GM19452 (cell line): Measurements from ENCODE around the gene CLDN22.
"Not testable (repeated sequence)": the region's sequence is repeated elsewhere in the genome, so short reads cannot be mapped to it uniquely, and the experiment has no call there.

Source experiments
- ATAC-seq: cut with Tn5 transposase; IDR thresholded peaks from one replicate; pipeline ENCODE4 v1.9.1; 2021; ENCODE audit not compliant: unreplicated experiment

The CLDN22 gene

DNA sequence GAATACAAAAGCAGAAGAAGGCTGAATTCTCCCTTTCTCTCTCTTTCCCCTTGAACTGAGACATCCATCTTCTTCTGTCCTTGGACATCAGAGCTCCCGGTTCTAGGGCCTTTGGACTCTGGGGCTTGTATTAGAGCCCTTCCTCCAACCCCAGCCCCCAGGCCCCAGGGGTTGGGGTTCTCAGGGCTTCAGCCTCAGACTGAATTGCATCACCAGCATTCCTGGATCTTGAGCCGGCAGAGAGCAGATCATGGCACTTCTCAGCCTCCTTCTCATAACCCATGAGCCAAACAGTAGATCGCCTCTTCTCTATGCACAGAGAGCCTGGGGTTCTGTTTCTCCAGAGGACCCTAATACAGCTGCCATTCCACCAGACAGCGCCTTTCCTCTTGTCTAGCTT, 27.5 kb upstream of the CLDN22 start:
- no peak for ATAC-seq

DNA sequence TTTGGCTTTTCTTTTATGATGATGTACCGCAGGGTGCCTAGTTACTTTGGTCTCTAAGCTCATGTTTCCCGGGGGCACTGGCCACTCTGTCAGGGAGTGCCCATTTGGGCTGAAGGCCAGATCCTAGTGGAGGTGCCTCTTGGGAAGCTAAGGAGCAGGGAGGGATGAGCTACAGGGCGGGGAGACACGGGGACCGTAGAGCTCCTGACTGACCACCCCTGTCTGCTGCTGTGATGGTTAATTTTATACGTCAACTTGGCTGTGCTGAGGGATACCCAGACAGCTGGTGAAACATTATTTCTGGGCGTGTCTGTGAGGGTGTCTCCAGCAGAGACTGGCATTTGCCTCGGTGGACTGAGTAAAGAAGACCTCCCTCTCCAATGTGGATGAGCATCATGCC, 27.1 kb upstream of the CLDN22 start:
- ATAC-seq, result no peak

DNA sequence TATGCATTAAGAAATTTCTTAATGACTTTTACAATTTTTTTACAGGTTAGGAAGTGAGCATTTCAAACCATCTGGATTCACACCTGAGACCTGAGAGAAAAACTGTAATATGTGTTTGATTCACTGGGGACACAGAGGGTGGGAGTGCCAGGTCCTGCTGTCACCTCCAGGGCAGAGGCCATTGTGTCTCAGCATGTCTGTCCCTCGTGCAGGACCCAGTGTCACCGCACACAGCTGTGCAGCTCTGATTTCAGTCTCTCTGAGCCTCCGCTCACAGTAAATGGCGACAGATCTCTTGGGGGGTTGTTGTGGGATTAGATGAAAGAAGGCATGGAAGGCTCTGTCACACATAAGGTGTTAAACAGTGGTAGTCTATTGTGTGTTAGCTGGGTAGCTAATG, 25.2 kb upstream of the CLDN22 start:
- ATAC-seq, result no peak

DNA sequence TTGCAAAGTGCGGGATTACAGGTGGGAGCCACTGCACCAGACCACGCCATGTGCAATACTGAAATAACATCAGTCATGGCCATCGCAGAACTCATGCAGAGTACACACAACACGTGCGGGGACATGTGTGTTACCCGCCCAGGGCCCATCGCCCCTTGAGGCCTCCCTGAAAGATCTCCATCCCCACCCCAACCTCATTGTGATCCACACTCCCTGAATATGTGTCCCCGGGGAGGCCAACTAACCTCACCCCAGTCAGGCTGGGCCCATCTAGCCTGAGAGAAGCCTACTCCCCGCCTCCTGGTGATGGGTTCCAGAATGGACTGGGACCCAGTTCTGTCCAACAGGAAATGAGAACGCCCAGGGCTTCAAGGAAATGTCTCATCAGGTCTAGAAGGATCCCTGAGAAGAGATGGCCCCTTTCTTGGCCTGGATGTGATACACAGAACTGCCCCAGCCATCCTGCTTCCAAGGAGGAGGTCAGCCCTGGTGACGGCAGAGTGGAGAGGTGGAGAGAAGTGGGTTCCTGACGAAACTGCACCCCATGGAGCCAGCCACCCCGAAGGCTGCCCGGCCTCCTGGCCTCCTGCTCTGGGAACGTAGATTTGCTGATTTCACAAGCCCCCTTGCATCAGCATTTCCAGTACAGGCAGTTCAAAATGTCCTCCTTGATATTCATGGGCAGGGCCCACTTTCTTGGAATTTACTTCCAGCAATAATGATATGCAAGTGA, 24.6 kb upstream of the CLDN22 start:
- ATAC-seq, result no peak

DNA sequence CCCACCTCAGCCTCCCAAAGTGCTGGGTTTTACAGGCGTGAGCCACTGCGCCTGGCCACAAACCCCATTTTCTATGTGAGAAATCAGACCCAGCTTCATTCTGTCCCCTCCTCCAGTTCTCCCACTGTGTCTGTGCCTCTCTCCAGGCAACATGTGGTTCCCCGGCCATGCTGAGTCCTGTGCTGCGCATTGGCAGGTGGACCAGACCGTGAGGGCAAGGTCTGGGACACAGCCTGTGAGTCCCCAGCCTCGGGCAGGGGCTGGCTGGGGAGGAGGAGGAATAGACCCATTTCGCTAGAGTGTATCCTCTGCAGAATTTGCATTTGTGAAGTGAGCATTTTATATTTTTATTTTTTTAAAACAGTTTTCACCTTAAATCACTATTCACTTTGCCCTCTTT, 23.7 kb upstream of the CLDN22 start:
- no peak for ATAC-seq

DNA sequence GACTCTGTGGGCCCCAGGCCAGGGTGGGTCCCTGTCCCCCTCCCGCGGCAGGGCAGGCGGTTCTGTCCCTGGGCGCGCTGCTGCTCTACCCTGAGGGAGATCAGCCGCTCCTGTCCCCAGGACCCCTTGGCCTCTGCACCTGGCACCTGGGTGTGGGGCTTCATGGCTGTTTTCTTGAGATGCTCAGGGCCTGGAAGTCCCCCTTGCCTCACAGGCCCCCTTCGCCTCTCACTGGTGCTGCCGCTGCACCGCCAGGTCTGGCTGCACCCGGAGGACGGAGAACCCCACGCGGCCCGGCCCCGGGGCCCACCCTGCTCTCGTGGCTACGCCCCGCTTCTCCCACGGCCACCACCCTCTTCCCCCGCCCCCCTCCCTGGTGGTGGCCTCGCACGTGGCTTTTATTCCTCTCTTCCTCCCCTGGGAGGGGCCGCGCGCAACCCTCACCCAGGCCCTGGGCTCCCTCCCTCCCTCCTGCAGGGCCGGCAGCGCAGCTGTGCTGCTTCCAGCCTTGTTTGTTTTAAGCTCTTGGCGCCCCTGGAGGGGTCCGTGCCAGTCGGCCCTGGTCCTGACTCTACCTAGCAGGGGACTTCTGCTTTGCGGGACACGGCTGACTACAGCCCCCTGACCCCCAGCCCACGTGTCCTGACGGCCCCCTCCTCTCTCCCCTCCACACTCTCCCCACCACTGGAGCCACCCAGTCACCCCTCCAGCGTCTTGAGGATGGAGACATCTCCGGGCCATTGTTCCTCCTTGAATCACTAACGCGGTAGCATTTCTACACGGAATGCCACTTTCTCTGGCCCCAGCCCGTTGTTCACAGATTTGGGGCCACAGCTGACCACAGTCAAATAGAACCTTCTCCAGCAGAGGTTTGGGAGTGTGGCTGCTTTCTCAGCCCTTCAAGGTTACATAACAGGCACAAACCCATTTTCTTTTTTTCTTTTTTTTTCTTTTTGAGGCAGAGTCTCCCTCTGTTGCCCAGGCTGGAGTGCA, 22.8 kb upstream of the CLDN22 start:
- no peak for ATAC-seq

DNA sequence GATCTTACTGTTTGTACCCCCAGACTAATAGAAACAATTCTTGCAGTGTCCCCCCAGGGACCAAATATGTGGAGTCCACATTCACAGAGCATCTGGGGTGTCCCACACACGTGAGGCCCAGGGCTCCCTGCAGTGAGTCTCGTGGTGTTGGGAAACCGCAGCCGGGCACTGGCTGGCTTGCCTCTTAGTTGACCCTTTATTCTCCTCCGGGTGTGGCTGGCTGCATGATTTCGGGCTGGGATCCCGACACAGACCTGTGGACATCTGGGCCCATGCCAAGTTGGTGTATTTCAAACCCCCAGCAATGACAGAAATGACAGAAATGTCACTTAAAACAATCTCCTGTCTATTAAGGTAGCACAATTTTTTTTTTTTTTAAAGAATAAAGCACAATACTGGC, 17.8 kb upstream of the CLDN22 start:
- no peak for ATAC-seq

DNA sequence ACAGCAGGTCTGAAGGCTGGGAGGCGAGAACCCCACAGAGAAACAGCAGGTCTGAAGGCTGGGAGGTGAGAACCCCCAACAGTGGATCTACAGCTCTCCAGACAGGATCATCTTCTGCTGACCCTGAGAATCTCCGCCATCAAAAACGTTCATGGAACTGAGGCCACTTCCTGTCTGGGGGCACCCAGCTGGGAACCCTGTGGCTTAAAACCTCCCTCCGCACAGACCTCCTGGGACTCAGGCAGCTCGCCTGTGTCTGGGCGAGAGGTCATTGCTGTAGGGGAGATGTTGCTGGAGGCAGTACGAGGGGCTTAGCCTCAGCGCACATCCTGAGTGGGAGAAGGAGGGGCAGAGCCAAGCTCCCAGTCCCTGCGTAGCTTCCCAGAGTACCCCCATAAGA, 17.3 kb upstream of the CLDN22 start:
- no peak for ATAC-seq

DNA sequence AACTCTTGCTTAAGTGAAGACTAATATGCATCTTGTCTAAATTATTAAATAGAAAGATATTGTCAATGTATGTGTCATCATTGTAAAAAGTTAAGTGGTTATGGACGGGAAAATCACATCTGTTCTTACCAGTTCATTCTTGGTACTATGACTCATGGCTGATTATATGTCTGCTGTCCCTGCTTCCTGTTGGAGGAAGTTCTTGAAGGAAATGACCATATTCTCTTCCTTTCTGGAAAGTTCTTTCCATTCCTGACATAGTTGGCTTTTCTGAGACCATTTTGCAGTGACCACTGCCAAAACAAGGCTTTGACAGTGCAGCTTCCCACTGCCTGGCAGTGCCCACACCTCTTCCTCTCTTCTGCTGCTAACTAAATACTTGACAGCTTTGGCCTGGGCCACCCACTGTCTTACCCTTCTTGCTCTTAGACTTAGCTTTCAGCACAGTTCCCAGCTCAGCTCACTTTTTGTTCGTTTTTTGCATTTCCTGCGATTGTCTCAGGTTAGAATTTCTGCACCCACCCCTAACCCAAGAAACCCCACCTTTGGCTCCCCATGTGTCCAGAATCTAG, 15.4 kb upstream of the CLDN22 start:
- no peak for ATAC-seq

DNA sequence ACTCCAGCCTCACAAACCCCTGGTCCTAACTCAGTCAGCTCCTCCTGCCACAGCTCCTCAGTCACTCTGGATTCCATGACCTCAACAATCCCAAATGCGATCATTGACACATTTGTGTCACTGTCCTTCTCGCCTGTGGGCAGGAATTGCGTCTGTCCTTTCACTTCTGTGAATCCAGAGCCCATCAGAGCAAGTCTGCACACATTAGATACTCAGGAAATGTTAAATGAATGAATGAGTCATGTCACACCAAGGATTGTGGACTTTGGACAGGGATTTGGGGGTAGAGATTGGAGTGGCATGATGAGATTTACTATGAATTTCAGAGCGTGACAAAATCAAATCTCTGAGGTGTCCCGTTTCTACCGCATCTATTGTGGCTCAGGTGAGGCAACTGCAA, 13.9 kb upstream of the CLDN22 start:
- ATAC-seq, result no peak

DNA sequence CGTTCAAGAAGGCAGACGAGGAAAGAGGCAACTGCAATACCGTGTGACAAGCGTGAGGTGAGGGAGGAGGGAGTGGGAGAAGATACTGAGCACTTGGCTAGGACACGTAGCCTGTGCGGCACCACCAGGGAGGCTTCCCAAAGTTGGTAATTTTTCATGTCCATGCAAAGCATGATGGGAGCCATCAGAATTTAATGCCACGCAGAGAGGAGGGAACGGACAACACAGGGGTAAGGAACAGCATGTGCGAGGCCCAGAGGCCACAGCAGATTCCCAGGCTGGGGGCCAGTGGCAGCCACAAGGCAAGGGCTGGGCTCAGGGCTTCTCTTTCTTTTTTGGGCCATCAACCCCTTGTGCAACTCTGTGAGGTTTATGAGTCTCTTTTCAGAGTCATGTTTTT, 13.1 kb upstream of the CLDN22 start:
- ATAC-seq, result no peak

DNA sequence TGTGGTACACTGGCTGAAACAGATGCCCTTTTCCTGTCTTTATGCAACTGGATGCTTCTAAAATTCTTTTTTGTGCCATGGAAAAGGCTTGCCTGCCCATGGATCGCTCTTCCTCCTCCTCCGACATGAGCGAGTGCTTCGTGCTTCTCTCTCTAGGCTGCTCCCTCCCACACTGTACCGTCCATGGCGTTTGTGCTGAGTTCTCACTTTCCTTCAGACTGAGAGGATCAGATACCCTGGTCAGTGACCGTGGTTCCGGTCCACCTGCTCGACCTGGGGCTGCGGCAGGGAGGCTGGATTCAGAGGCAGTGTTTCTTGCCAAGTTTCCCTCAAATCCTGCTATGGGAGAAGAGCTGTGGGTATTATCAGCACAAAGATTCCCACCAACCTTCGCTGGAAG, 12.4 kb upstream of the CLDN22 start:
- ATAC-seq, result no peak

DNA sequence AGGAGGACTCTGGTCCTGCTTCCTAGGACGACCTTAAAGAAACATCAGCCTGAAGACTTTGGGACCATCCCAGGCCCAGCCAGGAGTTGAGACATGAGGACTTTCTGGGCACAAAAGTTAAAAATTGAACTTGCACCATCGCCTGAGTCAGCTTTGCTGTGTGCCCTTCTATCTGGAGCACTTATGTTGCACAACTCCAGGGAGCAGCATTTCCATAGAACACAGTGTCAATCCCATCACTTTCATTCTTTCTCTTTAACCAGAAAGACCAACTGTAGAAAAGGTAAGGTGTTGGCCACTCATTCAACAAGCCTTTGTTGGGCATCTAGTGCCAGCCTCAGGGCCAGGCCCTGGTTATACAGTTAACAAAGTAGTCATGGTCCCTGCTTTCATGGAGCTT, 10.8 kb upstream of the CLDN22 start:
- ATAC-seq, result no peak

DNA sequence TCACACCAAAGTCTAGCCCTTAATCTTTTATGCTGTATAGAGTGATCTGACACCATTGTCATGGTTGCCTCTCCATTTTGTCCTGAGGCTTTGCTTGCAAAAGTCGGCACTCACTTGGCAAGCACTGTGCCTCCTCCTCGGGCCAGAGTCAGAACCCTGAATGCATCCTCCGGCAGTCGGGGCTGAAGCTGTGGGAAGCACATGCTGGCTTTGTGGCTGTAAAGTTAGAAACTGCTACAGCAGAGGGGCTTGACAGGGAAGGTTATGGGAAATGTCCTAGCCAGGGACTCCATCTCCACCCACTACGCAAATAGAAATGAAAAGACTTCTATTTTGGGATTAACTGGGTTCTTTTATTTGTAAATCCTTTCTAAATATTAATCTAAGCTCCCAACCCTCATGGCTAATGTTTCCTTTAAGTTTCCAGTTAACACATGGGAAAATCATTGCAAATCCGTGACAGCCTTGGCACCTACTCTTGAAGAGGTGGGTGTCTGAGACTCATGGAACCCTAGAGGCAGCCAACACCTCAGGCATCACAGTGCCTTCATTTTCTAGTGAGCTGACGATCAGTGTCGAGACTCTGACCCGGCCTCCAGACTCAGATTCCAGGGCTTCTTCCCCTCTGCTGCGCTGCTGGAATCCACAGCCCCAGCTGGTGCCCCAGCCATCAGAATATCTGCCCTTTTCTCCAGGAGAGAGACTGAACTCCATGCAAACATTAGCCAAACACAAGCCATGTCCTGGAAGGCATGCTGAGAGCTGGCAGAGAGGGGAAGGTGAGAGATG, 10.1 kb upstream of the CLDN22 start:
- ATAC-seq, result no peak

DNA sequence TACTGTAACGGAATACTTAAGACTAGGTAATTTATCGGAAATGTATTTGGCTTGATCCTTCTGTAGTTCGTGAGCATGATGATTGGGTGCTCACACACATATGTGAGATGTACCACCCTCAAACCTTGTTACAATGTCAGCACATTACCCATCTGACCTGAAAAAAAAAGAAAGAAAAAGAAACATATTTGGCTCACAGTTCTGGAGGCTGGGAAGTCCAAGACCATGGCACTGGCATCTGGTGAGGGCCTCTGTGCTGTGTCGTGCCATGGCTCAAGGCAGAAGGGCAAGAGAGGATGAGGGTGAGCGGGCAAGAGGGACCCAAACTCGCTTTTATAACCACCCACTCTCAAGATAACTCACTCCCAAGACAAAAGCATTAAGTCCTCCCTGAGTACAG, 9.2 kb upstream of the CLDN22 start:
- ATAC-seq, result no peak

DNA sequence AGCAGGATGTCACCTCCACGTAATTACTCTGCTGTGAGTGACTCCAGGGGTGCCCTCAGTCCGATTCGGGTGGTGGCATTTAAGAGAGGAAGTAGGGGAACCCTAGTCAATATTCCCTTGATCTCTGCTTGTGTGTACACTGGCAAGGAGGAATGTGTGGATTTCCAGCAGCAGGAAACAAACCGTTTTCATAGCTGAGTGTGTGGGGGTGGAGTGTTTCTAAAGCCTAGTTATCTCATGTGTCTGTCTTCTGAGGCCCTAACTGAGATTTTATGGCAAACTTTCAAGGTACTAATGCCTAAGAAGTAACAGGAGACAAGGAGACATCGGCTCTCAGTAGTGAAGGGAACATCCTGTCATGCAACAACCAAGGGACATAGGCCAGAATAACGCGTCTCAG, 8.8 kb upstream of the CLDN22 start:
- no peak for ATAC-seq

DNA sequence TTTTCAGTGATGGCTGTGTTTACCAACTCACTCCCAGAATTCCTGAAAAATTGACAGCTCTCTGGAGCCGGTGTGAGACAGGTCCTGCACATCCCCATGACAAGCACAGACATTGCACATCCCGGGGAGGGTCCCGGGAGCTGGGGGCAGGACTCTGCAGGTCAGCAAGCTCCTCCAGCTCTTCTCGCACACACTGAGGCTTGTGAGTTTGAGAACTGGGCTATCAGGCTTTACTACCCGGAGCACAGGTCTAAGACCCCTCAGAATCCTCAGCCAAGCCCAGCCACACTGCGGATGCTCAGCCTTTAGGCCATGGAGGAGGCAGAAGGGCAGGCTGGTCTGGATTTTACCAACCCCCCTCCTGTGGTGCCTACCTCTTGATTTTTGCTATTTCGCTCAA, 7.8 kb upstream of the CLDN22 start:
- no peak for ATAC-seq

DNA sequence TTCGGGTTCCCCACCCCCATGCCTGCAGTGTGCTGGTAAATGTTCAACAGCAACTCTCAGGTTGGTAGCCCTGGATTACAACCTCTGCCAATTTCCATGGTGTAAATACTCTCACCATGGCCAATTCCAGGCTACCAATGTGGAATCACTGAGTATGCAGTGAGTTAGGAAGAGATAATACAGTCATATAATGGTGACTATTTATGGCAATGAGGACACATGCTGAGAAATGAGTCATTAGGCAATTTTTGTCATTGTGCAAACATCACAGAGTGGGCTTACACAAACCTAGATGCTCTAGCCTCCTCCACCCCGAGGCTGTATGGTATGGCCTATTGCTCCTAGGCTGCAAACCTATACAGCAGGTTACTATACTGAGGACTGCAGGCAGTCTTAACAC, 6.8 kb upstream of the CLDN22 start:
- no peak for ATAC-seq

DNA sequence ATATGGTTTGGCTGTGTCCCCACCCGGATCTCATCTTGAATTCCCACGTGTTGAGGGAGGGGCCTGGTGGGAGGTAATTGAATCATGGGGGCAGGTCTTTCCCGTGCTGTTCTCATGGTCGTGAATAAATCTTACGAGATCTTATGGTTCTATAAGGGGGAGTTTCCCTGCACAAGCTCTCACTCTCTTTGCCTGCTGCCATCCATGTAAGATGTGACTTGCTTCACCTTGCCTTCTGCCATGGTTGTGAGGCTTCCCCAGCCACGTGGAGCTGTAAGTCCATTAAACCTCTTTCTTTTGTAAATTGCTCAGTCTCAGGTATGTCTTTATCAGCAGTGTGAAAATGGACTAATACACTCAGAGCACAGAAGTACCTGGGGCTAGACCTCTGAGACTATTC, 6.3 kb upstream of the CLDN22 start:
- not testable (repeated sequence) for ATAC-seq

DNA sequence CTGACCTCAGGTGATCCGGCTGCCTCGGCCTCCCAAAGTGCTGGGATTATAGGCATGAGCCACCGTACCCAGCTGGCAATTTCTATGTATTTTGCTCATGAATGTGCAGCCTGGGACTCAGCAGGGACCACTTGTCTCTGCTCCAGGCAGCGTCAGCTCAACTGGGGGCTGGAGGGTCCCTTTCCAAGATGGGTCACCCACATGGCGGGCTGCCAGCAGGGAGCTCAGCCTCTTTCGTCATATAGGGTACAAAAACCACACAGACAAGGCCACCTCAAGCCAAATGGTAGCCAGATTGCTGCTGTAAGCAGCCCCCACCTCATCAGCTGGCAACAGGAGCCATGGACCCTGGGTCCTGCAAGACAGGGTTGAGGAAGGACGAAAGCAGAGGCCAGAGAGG, 4.5 kb upstream of the CLDN22 start:
- no peak for ATAC-seq

DNA sequence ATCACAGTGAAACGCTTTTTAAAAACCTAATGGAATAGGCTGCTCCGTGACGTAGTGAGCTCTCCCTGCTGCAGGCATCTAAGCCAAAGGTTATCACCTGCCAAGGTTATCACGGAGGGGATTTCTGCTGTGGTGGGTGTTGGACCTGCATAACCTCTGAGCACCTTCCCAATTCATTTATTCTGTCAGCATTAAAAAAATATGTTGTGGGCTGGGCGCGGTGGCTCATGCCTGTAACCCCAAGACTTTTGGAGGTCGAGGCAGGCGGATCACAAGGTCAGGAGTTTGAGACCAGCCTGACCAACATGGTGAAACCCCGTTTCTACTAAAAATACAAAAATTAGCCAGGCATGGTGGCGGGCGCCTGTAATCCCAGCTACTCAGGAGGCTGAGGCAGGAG, 4.0 kb upstream of the CLDN22 start:
- not testable (repeated sequence) for ATAC-seq
